HL-60/S4 treated with phorbol 12-myristate 13-acetate at 8.2 ng/mL for 4 days and 3 days (cell line): Measurements from ENCODE around the gene NFKBIA.

Experiments used
- in situ Hi-C: fragments of 300-500 bp; cut with MboI; formaldehyde crosslinking; loops from 2 replicates; pipeline ENCODE4 v1.15.0; 2022; ENCODE audit warnings: low sequenced_read_pairs

Gene NFKBIA, protein sequence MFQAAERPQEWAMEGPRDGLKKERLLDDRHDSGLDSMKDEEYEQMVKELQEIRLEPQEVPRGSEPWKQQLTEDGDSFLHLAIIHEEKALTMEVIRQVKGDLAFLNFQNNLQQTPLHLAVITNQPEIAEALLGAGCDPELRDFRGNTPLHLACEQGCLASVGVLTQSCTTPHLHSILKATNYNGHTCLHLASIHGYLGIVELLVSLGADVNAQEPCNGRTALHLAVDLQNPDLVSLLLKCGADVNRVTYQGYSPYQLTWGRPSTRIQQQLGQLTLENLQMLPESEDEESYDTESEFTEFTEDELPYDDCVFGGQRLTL

DNA sequence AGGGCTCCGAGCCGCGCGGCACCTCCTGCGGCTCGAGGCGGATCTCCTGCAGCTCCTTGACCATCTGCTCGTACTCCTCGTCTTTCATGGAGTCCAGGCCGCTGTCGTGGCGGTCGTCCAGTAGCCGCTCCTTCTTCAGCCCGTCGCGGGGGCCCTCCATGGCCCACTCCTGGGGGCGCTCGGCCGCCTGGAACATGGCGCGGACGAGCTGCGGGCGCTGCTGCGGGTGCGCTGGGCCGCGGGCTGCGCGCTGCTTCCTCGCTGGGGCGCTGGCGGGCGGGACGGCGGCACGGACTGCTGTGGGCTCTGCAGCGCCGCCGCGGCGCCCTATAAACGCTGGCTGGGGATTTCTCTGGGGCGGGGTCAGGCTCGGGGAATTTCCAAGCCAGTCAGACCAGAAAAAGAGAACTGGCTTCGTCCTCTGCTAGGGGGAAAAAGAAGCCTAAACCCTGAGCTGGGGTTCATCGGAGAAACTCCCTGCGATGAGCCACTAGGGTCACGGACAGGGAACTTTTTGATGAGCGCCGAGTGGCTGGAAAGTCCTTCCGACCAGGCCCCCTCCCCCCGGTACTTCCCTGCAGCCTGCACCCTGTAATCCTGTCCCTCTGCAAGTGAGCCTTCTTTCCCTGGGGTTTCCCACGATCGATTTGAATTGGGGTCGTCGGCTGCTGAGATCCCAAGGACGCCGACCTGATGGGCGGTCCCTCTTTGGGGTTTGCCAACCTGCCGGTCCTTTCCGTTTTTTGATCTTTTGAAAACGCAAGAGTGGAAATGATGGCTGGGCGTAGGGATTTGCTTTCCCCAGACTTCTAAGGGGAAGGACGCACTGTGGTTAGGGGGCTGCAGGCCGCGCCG, at the start of gene NFKBIA:
Gene NFKBIA (minus strand): TSS at position 301 of the 855 bp plus-strand sequence. CDS start 105 bp downstream, at position 196.
- in situ Hi-C loops, result loop anchor here (25.0 kb wide), 1 partner anchor 267 kb away; no protein-coding TSS in a partner anchor

DNA sequence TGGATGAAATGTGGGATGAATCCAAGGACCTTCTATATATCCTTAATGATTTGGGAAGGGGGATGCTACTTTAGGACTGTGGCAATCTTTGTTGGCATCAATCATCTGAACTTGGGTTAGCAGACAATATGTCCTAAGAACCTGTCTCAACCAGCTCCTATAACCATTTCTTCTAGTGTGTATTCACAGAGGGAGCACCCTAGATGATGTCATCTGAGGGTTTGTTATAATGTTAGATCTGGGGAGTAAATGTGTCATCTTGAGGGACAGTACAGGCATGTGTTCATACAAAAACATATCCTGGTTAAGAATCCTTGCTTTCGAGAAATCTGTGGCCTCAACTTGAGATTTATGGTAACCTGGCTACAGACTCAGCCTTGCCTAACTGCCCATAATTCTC, 41.9 kb upstream of the NFKBIA start:
- in situ Hi-C loops, result loop anchor here (25.0 kb wide), 1 partner anchor 241 kb away; no protein-coding TSS in a partner anchor

- in situ Hi-C loops, result loop anchor here (25.0 kb wide), 1 partner anchor 243 kb away; no protein-coding TSS in a partner anchor
Observed at GRCh38 chr14:35444104-35444503, 39.6 kb upstream of the NFKBIA start.

DNA sequence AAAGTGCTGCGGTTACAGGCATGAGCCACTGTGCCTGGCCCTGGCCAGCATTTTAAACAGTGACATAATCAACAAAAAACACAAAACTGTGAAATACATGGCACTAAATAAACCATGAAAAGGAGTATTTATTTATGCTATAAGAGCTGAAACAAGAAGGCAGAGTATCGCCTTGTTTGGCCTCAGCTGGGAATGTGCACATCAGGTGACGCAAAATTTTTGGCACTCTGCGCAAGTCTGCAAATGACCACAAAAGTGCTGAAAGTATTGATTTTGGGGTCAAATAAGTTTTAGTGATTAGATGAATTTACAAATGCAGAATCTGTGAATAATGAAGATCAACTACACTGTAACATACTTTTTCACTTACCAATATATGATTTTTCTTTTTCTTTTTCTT, 36.6 kb upstream of the NFKBIA start:
- in situ Hi-C loops, result loop anchor here (25.0 kb wide), 1 partner anchor 246 kb away; no protein-coding TSS in a partner anchor

DNA sequence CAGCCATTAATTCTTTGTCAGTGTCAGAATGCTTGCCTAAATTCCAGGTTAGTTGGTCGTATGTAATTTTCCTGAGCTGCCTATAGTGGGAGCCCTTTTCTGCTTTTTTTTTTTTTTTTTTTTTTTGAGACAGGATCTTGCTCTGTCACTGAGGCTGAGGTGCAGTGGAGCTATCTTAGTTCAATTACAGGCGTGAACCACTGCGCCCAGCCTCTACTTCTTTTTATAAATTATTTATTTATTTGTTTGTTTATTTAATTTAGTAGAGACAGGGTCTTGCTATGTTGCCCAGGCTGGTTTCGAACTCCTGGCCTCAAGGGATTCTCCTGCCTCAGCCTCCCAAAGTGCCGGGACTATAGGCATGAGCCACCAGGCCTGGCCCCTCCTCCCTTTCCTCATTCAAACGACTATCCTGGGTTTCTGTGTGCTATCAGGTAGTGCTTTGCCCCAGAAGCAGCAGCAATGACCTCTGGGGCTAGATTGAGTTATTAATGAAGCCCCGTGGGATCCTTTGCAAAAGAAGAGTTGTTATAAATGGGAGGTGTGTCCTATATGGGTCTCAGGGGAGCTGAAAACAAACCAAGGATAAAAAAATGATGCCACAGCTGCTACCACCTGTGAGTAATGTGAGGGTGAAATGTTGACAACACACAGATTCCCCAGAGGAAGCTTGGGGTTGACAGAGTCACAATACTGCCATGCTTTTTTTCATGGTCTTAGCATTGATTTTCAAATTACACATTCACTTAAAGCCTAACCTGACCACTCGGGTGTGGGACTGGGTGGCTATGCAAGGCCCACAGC, 34.6 kb upstream of the NFKBIA start:
- in situ Hi-C loops, result loop anchor here (25.0 kb wide), 1 partner anchor 248 kb away; no protein-coding TSS in a partner anchor

GRCh38 chr14:35438492-35438891, 33.9 kb upstream of the NFKBIA start:
- in situ Hi-C loops, result loop anchor here (25.0 kb wide), 1 partner anchor 249 kb away; no protein-coding TSS in a partner anchor

DNA sequence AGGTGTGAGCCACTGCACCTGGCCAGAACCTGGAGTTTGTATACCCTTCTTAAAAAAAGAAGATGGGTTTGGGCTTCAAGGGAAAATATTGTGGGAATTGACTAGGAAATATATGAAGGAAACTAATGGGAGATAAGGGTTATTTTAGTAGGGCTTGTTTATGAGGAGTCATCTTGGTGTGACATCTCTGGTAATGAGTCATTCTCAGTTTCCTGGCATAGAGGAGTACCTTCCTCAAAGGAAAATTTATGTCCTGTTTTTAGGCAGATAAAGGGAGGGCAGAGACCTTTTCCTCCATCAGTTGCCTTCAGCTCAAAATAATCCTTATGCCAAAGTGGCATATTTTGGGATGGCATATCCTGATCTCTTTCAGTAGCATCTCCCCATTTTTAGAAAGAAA, 30.6 kb upstream of the NFKBIA start:
- in situ Hi-C loops, result loop anchor here (25.0 kb wide), 1 partner anchor 252 kb away; no protein-coding TSS in a partner anchor

DNA sequence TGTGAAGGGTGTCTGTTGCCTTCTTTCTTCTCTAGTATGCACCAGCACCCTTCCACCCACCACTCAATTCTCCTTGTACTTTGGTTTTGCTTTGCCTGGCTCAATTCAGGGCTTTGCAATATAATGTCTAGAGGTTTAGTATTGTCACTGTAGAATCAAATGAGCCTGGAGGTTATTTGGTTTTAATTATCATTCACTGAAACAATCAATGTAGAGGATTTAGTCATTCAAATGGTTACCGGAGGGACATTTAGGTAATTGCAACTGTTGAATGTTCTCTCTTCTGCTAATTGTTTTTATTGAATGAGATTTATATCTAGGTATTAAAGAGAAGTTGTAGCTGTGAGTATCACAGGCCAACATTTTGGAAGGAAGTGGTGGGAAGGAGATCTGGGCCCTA, 29.3 kb upstream of the NFKBIA start:
- in situ Hi-C loops, result loop anchor here (25.0 kb wide), 1 partner anchor 253 kb away; no protein-coding TSS in a partner anchor

- in situ Hi-C loops, result loop anchor here (25.0 kb wide), 1 partner anchor 257 kb away; no protein-coding TSS in a partner anchor
Observed at GRCh38 chr14:35430459-35431199, 26.1 kb upstream of the NFKBIA start.

DNA sequence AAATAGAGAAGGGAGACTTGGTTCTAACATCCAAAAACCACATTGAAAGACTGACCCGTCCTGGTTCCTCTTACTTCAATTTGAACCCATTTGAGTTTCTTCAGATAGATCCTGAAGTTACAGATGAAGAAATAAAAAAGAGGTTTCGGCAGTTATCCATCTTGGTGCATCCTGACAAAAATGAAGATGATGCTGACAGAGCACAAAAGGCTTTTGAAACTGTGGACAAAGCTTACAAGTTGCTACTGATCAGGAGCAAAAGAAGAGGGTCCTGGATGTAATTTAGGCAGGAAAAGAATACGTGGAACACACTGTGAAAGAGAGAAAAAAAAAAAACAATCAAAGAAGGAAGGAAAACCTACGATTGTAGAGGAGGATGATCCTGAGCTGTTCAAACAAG, 25.4 kb upstream of the NFKBIA start:
- in situ Hi-C loops, result loop anchor here (25.0 kb wide), 1 partner anchor 257 kb away; no protein-coding TSS in a partner anchor

DNA sequence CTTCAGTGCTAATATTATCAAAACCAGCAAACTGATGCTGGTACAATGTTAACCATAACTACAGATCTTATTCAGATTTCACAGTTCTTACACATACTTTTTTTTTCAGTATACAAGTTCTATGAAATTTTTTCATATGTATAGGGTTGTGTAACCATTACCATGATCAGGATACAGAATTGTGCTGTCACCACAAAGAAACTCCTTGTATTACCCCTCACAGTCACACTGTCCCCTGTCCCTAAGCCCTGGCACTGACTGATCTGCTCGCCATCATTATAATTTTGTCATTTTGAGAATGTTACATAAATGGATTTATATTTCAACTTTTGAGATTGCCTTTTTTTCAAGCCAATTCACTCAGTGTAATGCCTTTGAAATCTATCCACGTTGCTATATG, 21.3 kb upstream of the NFKBIA start:
- in situ Hi-C loops, result loop anchor here (25.0 kb wide), 1 partner anchor 261 kb away; no protein-coding TSS in a partner anchor

DNA sequence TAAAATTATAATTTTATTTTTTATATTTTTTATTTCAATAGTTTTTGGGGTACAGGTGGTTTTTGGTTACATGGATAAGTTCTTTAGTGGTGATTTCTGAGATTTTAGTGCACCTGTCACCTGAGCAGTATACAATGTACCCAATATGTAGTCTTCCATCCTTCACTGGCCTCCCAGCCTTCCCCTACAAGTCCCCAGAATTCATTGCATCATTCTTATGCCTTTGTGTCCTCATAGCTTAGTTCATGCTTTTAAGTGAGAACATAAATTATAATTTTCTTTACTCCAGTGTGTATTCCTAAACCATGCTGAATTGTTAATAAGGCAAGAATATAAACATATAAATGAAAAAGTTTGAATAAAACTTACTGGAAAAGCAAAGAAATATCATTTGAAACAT, 19.1 kb upstream of the NFKBIA start:
- in situ Hi-C loops, result loop anchor here (25.0 kb wide), 1 partner anchor 286 kb away; no protein-coding TSS in a partner anchor

- in situ Hi-C loops, result loop anchor here (25.0 kb wide), 1 partner anchor 283 kb away; no protein-coding TSS in a partner anchor
Observed at GRCh38 chr14:35420036-35420811, 15.7 kb upstream of the NFKBIA start.

GRCh38 chr14:35419429-35419841, 14.9 kb upstream of the NFKBIA start:
- in situ Hi-C loops, result loop anchor here (10.0 to 25.0 kb wide), 2 partner anchors 205 to 282 kb away; no protein-coding TSS in a partner anchor

- in situ Hi-C loops, result loop anchor here (10.0 to 25.0 kb wide), 2 partner anchors 203 to 281 kb away; no protein-coding TSS in a partner anchor
Observed at GRCh38 chr14:35418093-35418492, 13.5 kb upstream of the NFKBIA start.

DNA sequence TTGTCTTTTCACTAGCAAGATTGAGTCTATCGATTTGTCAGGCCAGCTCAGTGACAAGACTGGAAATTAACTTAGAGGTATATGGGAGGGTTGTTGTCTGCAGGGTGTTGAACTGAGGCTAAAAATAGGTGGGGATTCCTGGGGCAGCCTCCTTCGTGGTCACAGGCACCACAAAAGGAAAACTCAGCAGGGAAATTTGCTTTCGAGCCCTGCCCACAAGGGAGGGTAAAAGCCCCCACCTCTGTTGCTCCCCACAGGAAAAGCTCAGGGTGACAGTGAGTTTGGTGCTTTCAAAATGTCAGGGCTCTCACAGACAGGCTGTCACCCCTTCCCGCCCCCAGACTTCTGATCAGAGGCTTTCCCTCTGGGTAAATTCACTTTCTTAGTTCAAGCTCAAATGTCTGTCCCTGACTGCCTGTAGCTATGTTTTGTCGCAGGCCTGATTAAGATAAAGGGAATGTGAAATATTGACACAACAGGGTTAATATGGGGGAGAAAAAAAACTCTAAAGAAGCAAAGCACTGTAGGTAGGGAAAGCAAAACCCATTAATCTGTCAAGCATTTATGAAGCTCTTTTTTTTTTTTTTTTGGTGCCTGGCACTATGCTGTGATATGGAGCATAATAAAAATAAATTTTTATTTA, 11.7 kb upstream of the NFKBIA start:
- in situ Hi-C loops, result loop anchor here (10.0 to 25.0 kb wide), 2 partner anchors 201 to 279 kb away; no protein-coding TSS in a partner anchor

- in situ Hi-C loops, result loop anchor here (10.0 to 25.0 kb wide), 2 partner anchors 200 to 277 kb away; no protein-coding TSS in a partner anchor
Observed at GRCh38 chr14:35414365-35414764, 9.8 kb upstream of the NFKBIA start.
